ENCODE results near the gene GPR179.

Gene GPR179, protein sequence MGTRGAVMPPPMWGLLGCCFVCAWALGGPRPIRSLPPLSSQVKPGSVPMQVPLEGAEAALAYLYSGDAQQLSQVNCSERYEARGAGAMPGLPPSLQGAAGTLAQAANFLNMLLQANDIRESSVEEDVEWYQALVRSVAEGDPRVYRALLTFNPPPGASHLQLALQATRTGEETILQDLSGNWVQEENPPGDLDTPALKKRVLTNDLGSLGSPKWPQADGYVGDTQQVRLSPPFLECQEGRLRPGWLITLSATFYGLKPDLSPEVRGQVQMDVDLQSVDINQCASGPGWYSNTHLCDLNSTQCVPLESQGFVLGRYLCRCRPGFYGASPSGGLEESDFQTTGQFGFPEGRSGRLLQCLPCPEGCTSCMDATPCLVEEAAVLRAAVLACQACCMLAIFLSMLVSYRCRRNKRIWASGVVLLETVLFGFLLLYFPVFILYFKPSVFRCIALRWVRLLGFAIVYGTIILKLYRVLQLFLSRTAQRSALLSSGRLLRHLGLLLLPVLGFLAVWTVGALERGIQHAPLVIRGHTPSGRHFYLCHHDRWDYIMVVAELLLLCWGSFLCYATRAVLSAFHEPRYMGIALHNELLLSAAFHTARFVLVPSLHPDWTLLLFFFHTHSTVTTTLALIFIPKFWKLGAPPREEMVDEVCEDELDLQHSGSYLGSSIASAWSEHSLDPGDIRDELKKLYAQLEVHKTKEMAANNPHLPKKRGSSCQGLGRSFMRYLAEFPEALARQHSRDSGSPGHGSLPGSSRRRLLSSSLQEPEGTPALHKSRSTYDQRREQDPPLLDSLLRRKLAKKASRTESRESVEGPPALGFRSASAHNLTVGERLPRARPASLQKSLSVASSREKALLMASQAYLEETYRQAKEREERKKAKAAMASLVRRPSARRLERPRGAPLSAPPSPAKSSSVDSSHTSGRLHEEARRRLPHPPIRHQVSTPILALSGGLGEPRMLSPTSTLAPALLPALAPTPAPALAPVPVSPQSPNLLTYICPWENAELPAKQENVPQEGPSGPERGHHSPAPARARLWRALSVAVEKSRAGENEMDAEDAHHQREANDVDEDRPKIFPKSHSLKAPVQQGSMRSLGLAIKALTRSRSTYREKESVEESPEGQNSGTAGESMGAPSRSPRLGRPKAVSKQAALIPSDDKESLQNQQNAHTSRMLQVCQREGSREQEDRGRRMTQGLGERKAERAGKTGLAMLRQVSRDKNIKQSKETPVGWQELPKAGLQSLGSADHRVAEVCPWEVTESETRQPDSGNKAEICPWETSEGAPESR (N-terminal part only)

DNA sequence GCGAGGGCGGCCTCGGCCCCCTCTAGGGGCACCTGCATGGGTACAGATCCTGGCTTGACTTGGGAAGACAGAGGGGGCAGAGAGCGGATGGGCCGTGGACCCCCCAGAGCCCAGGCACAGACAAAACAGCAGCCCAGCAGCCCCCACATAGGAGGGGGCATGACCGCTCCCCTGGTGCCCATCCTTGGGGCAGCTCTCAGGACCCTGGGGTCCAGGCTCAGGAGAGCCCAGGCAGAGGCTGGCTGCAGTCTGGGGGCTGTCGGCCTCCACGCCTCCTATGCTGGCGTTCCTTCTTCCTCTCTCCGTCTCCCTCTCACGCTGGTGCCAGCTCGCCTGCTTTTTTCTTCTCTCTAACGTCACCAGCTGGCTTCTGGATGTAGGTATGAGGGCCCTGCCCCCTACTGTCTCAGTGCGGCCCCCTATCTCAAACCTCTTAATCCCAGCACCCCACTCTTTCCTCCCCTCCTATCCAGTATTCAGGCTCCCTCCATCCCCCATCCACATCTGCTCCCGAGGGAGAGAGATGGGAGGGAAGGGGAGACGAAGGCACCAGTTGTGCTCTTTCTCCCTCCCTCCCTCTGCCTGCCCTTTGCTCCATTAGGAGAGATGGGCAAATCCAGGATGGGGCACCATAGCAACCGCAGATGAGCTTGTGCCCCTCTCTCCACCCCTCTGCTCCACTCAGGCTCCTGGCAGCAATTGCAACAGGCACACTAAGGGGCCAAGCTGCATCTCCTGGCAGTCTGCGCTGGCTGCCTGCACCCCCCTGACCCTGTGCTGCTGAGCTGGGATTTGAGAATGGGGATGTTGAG lies at the start of gene GPR179:
TSS of gene GPR179 (minus strand) at position 349 of the 812 bp plus-strand sequence. CDS start at position 182, 167 bp downstream.
- DNase-seq = no peak

DNA sequence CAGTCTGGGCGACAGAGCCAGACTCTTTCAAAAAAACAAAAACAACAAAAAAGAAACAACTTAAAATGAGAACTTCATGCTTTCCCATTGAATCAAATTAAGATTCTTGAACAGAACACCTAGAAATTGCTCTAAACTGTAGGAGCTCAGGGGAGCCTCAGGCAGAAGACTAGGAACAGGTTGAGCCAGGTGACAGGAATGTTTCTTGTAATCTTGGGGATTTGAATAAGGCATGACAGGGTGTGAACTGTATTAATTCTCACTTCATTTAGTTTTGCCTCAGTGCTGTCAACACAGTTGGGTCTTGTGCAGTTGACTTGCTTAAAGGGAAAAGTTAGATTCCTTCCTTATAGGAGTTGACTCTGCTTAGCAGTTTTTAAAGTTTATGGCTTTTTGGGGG lies 35.7 kb upstream of the GPR179 start:
- no peak for DNase-seq

GRCh38 chr17:38369124-38369886 lies 25.5 kb upstream of the GPR179 start:
- DNase-seq = no peak

DNA sequence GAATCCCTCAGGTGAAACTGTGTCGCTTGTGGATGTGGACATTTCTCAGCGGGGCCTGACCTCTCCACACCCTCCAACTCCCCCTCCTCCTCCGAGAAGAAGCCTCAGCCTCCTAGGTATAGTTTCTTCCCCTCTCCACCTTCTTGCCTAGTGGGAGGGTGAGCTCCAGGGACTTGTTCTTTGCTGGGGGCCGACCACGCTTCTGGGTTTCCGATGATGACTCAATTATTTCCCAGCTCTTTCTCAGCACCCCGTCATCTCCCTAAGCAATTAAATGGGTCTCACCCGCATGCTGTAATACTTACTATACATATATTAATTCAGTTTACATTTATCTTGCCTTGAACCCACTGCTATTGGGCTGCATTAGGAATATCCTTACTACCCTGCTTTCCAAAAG lies 21.0 kb upstream of the GPR179 start:
- no peak for DNase-seq

GRCh38 chr17:38363016-38363415 lies 19.3 kb upstream of the GPR179 start:
- no peak for DNase-seq

GRCh38 chr17:38361694-38362465 lies 18.1 kb upstream of the GPR179 start:
- DNase-seq = no peak

DNA sequence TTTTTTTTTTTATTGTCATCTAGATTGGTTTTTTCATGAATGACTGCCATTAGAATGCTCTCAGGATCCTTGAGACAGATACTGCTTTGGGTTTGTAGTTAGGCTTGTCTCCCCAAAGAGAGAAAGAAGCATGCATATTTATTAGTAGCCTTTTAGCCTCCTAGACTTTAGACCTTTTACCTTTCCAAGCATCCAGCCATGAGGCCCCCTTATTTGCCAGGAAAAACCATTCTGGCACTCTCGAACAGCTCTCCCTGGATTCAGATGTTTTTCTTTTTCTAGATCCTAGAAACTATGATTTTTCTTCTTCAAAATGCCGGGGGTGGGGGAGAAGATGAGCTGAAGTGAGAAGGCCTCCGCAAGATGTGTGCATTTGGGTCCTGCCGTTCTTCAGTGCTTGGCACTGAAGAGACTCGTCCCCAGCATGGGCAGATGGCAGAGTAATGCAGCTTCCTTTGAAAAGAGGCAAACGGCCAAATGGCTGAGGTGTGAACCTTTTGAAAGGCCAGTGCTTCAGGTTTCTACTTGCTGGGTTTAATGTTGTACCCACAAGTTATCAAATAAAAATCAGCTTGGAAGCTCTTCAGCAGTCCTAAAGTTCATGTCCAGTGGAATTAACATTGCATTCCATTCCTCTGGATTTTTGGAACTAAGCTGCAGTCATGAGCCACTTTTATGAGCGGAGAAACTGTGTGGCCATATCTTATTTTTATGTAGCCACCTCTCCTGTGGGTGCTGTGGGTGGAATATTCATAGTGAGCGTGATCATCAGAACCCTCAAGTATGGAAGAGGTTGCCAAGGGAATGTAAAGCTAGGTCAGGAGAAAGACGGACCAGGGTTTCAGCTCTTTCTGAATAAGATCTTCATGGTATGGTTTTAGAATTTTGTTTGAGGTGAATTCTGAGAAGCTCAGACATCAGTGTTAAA lies 15.1 kb upstream of the GPR179 start:
- DNase-seq = no peak

- no peak for DNase-seq
Measured at GRCh38 chr17:38357486-38358123, 13.8 kb upstream of the GPR179 start.

- no peak for DNase-seq
Measured at GRCh38 chr17:38355251-38355650, 11.5 kb upstream of the GPR179 start.

DNA sequence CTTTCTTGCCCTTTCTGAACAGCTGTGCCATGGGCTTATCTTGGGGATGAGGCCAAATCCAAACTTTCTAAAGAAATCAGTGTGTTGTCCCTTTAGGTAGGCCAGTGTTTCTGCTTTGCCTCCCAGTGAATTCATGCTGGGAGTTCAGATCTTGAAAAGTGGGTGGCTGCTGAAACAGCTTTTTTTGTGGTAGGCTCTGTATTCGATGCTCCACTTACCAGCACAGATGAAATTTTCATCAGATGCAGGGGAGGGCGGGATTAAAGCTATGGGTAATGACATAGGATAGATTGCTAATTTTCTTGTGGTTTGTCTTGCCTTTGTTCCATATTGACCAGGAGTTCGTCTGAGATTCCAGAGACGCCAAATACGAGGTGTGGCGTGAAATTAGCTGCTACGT lies 10.7 kb upstream of the GPR179 start:
- no peak for DNase-seq

DNA sequence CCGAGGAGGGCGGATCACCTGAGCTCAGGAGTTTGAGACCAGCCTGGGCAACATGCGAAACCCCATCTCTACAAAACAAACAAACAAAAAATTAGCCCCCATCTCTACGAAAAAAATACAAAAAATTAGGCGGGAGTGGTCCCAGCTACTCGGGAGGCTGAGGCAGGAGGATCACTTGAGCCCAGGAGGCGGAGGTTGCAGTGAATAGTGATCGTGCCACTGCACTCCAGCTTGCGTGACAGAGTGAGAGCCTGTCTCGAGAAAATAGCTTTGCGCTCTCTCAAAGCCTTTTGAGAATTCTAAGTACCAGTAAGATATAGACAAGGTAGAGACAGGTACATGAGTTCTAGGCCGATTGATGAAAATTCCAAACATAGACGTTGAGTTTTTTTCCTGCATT lies 9.9 kb upstream of the GPR179 start:
- no peak for DNase-seq

- DNase-seq = no peak
Measured at GRCh38 chr17:38353086-38353604, 9.4 kb upstream of the GPR179 start.

GRCh38 chr17:38352245-38353085 lies 8.7 kb upstream of the GPR179 start:
- peak; percentile 12 for DNase-seq

DNA sequence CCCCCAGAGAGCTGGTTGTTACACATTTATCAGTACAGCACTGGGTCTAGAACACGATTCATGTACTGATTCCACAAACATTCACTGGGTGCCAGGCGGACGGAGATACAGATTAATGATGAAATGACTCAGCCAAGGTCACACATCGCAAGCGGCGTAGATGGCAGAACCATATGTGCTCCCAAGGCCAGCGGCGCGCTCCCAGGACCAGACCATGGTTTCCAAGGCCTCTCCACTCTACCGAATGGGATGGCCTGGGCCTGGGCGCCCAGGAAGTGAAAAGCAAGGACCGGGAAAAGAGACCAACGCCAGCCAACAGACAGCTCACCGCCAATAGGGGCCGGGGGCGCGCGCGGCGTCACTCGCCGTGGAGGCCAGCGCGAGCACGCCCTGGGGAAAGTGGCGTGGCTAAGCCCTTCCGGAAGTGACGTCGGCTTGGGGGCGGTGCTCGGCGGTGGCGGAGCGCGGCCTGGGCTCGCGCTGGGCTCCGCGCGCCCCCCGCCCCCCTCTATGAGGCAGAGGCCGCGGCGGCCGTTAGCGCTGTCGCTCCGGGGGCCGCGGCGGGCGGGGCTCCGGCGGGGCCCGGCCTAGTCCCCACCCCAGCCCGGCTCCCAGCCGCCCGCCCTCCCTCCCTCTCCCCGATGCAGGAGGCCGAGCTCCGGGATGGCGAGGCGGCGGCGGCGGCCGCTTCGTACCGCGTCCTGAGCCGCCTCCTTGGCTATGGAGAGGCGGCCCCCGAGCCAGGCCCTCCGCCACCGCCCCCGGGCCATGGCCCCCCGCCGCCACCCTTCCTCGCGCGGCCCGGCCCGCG lies 7.9 kb upstream of the GPR179 start, which contains the start of gene SOCS7:
TSS of gene SOCS7 (plus strand) at position 433 of the 811 bp plus-strand sequence. CDS start at position 642, 209 bp downstream.
- DNase-seq = peak; percentile 92

GRCh38 chr17:38350035-38350434 lies 6.3 kb upstream of the GPR179 start:
- DNase-seq = no peak

- DNase-seq = peak; percentile 85
Measured at GRCh38 chr17:38349097-38349730, 5.5 kb upstream of the GPR179 start.
